NCI-H345 (cell line): ENCODE data around the gene MPND.

ENCODE experiments used
- DNase-seq: peaks from one replicate; lab custom pipeline; 2025; lab: John Stamatoyannopoulos, UW

Gene MPND

GRCh38 chr19:4343370-4344307 lies at the start of gene MPND:
MPND (plus strand) TSS chr19:4343562; CDS start chr19:4343594, 32 bp downstream.
- DNase-seq, result peak; percentile 93

GRCh38 chr19:4294389-4294788 lies 49.0 kb upstream of the MPND start:
- DNase-seq, result no peak

- peak; percentile 63 for DNase-seq
Measured at GRCh38 chr19:4295972-4296771, 47.2 kb upstream of the MPND start.

GRCh38 chr19:4297901-4298809 lies 45.2 kb upstream of the MPND start:
- DNase-seq, result no peak

- DNase-seq, result no peak
Measured at GRCh38 chr19:4298810-4299550, 44.4 kb upstream of the MPND start.

GRCh38 chr19:4300589-4300988 lies 42.8 kb upstream of the MPND start:
- DNase-seq, result no peak

GRCh38 chr19:4301590-4302242 lies 41.6 kb upstream of the MPND start:
- no peak for DNase-seq

- DNase-seq, result no peak
Measured at GRCh38 chr19:4302243-4302640, 41.1 kb upstream of the MPND start, which contains the start of gene TMIGD2. TMIGD2 (minus strand) TSS chr19:4302389; CDS start chr19:4302385, 4 bp downstream.

GRCh38 chr19:4303819-4304537 lies 39.4 kb upstream of the MPND start:
- no peak for DNase-seq

- DNase-seq, result peak; percentile 80
Measured at GRCh38 chr19:4304538-4305256, 38.7 kb upstream of the MPND start, which contains the start of gene FSD1. FSD1 (plus strand) TSS chr19:4304598; CDS start chr19:4304747, 149 bp downstream.

- DNase-seq, result no peak
Measured at GRCh38 chr19:4305257-4305612, 38.1 kb upstream of the MPND start.

- DNase-seq, result no peak
Measured at GRCh38 chr19:4305659-4306058, 37.7 kb upstream of the MPND start.

- DNase-seq, result no peak
Measured at GRCh38 chr19:4310247-4311121, 32.9 kb upstream of the MPND start.

- no peak for DNase-seq
Measured at GRCh38 chr19:4313847-4314490, 29.4 kb upstream of the MPND start.

GRCh38 chr19:4316956-4317355 lies 26.4 kb upstream of the MPND start:
- no peak for DNase-seq

GRCh38 chr19:4318460-4318859 lies 24.9 kb upstream of the MPND start:
- no peak for DNase-seq

- no peak for DNase-seq
Measured at GRCh38 chr19:4319067-4319718, 24.2 kb upstream of the MPND start.
